ENCODE results near the gene CBFA2T2. TPM values are rescaled to one million over a fixed set of nuclear protein-coding genes. Genes with fewer than 3 reads are reported as not detected.
"Not testable (repeated sequence)": the region's sequence is repeated elsewhere in the genome, so short reads cannot be mapped to it uniquely, and the experiment has no call there.

The CBFA2T2 gene
- total RNA-seq, 2 experiments from 2014 or later, result 6.4 to 6.7 TPM

- Mint-ChIP-seq H3K27ac (no peak overlapping the region), H3K4me3 (no peak overlapping the region), H3K27me3 (no peaks in the 10 kb centered on the region), H3K9me3 (peaks cover 2% of the 10 kb centered on the region), H3K36me3 (peaks cover 7% of the 10 kb centered on the region), H3K4me1 (peaks cover 3% of the 10 kb centered on the region)
- no peak for DNase-seq
Observed at GRCh38 chr20:33541797-33542196, 51.9 kb downstream of the CBFA2T2 start.

DNA sequence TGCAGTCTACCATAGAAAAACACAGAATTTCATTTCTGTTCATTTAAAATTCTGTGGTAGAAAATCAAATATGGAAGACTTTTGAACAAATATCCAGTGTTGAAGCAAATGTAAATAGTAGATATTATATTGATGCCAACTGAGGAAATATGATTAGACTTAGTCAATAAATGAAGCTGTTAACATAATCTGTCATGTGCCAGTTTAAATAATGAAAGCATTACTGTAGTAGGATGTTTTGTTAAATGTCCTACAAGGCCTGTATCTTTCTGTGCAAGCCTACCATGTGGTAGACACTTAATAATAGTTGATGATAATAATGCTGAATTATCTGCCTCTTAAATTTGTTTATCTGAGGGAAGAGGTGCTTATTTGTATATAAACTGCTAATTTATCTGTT is 55.9 kb downstream of the CBFA2T2 start:
- Mint-ChIP-seq H3K4me1 (peaks cover 5% of the 10 kb centered on the region), H3K4me3 (no peak overlapping the region), H3K9me3 (no peaks in the 10 kb centered on the region), H3K36me3 (peaks cover under 1% of the 10 kb centered on the region), H3K27me3 (no peaks in the 10 kb centered on the region), H3K27ac (no peak overlapping the region)
- DNase-seq, result no peak

DNA sequence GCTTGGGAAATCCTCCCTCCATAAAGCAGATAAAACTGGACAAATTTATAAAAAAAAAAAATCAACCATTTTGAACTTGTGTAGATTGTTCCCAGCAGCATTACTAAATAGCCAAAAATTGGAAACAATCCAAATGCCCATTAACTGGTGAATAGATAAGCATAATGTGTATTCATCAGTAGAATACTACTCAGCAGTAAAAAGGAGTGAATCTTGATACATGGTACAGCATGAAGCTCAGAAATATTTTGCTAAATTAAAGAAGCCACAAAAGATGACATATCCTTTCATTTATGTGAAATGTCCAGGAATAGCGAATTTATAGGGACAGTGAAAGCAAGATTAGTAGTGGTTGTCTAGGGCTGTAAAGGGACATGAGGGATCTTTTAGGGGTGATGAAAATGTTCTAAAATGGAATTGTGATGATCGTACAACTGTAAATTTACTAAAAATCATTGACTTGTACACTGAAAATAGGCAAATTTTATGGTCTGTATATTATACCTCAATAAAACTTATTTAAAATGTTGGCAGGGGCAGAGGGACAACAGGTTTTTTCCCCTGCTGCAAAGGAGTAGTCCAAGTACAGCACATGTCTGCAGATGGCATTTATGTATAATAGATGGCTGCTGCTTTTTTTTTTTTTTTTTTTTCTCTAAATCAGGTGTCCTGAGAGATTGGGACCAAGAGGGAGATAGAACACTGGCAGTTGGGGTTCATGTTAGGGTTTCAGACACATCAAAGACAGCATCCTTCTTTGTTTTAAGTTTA is 59.5 kb downstream of the CBFA2T2 start:
- Mint-ChIP-seq H3K4me1 (peaks cover 9% of the 10 kb centered on the region), H3K27me3 (no peaks in the 10 kb centered on the region), H3K36me3 (peaks cover 5% of the 10 kb centered on the region), H3K9me3 (no peaks in the 10 kb centered on the region), H3K27ac (no peak overlapping the region), H3K4me3 (no peak overlapping the region)
- DNase-seq, result no peak

DNA sequence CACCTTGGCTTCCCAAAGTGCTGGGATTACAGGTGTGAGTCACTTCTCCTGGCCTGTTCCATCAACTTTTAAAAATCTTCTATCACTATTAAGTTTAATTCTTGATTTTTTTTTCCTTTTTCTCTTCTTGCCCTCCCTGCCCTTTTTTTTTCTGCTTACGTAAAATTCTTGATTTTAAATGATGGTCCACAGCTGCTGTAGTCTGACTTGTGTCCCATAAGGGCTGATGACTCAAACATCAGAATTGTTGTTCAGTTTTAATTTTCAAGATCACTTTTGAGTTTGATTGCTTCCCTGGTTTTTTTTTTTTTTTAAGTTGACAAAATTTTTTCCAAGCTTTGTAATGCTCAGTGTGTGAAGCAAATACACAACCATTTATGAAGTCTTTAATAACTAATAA is 61.9 kb downstream of the CBFA2T2 start:
- DNase-seq, result no peak
- Mint-ChIP-seq H3K9me3 (no peaks in the 10 kb centered on the region), H3K27me3 (no peaks in the 10 kb centered on the region), H3K36me3 (peaks cover 5% of the 10 kb centered on the region), H3K27ac (no peak overlapping the region), H3K4me1 (peaks cover 17% of the 10 kb centered on the region), H3K4me3 (no peak overlapping the region)

- no peak for DNase-seq
- Mint-ChIP-seq H3K27ac (no peak overlapping the region), H3K4me3 (no peak overlapping the region), H3K9me3 (no peaks in the 10 kb centered on the region), H3K4me1 (peaks cover 17% of the 10 kb centered on the region), H3K27me3 (no peaks in the 10 kb centered on the region), H3K36me3 (peaks cover 8% of the 10 kb centered on the region)
Observed at GRCh38 chr20:33552519-33552918, 62.6 kb downstream of the CBFA2T2 start.

GRCh38 chr20:33553516-33553915 is 63.6 kb downstream of the CBFA2T2 start:
- H3K27ac Mint-ChIP-seq, result no peak overlapping the region
- peaks cover 11% of the 10 kb centered on the region for H3K36me3 Mint-ChIP-seq
- H3K27me3 Mint-ChIP-seq, result no peaks in the 10 kb centered on the region
- DNase-seq, result no peak
- H3K4me1 Mint-ChIP-seq, result peaks cover 17% of the 10 kb centered on the region
- no peaks in the 10 kb centered on the region for H3K9me3 Mint-ChIP-seq
- no peak overlapping the region for H3K4me3 Mint-ChIP-seq

GRCh38 chr20:33554914-33555420 is 65.1 kb downstream of the CBFA2T2 start:
- DNase-seq, result peak; percentile 13
- H3K4me1 Mint-ChIP-seq, result peaks cover 15% of the 10 kb centered on the region

DNA sequence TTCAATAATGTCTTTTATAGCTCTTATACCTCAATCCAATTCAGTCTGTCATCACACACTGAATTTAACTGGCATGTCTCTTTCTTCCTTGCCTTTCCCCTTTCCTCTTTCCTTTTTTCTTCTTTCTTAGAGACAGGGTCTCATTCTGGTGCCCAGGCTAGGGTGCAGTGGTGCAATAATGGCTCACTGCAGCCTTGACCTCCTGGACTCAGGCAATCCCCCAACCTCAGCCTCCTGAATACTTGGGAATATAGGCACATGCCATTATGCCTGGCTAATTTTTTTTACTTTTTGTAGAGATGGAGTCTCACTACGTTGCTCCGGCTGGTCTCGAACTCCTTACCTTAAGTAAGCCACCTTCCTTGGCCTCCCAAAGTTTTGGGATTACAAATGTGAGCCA is 65.9 kb downstream of the CBFA2T2 start:
- Mint-ChIP-seq H3K4me3 (no peak overlapping the region), H3K9me3 (no peaks in the 10 kb centered on the region), H3K36me3 (peaks cover 13% of the 10 kb centered on the region), H3K27me3 (no peaks in the 10 kb centered on the region), H3K27ac (peak overlapping the region; percentile 78), H3K4me1 (peaks cover 15% of the 10 kb centered on the region)
- DNase-seq, result no peak

More at GRCh38 chr20:33554914-33555420, 65.1 kb downstream of the CBFA2T2 start:
- peaks cover 14% of the 10 kb centered on the region for H3K36me3 Mint-ChIP-seq
- peak overlapping the region; percentile 81 for H3K27ac Mint-ChIP-seq
- H3K4me3 Mint-ChIP-seq, result no peak overlapping the region
- no peaks in the 10 kb centered on the region for H3K27me3 Mint-ChIP-seq
- H3K9me3 Mint-ChIP-seq, result no peaks in the 10 kb centered on the region

DNA sequence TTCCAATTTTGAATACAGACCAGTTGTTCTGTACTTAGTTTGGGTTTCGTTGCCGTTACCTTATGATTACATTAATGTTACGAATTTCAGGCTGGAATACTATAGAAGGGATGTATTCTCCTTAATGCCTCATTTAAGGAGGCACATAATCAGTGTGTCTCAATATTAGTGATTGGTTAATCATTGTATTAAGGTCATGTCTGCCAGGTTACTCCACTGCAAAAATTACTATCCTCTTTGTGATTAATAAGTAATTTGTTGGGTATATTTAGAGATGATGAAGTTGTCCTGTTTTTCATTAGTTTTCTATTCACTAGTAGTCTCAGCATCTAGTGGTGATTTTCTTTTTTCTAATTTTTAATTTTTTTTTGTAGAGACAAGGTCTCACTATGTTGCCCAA is 66.3 kb downstream of the CBFA2T2 start:
- Mint-ChIP-seq H3K4me3 (no peak overlapping the region), H3K27ac (peak overlapping the region; percentile 78), H3K27me3 (no peaks in the 10 kb centered on the region), H3K9me3 (no peaks in the 10 kb centered on the region), H3K4me1 (peaks cover 15% of the 10 kb centered on the region), H3K36me3 (peaks cover 12% of the 10 kb centered on the region)
- DNase-seq, result no peak

- DNase-seq, result no peak
- Mint-ChIP-seq H3K4me1 (peaks cover 13% of the 10 kb centered on the region), H3K36me3 (peaks cover 9% of the 10 kb centered on the region), H3K4me3 (no peak overlapping the region), H3K27me3 (no peaks in the 10 kb centered on the region), H3K9me3 (no peaks in the 10 kb centered on the region), H3K27ac (no peak overlapping the region)
Observed at GRCh38 chr20:33558348-33559144, 68.7 kb downstream of the CBFA2T2 start.

DNA sequence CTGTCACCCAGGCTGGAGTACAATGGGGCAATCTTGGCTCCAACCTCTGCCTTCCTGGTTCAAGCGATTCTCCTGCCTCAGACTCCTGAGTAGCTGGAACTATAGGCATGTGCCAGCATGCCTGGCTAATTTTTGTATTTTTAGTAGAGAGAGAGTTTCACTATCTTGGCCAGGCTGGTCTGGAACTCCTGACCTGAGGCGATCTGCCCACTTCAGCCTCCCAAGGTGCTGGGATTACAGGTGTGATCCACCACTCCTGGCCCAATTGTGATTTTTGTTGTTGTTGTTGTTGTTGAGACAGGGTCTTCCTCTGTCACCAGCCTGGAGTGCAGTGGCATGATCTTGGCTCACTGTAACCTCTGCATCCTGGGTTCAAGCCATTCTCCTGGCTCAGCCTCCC is 69.3 kb downstream of the CBFA2T2 start:
- H3K27ac Mint-ChIP-seq, result no peak overlapping the region

DNA sequence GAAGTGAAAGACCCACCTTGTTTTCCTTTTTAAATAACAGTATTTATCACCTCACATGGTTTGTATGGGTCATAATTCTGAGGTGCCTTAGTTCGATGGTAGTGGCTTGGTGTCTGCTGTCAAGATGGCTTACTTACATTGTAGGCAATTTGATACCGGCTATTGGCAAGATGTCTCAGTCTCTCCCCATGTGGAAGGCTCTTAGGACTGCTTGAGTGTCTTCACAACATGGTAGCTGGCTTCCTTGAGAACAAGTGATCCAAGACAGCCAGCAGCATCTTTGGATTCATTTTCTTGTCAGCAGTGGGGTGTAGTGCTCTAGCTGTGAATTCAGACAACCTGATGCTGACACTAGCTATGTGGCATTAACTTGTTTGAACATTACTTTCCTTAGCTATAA is 70.1 kb downstream of the CBFA2T2 start:
- Mint-ChIP-seq H3K4me1 (peaks cover 6% of the 10 kb centered on the region), H3K27ac (no peak overlapping the region), H3K9me3 (no peaks in the 10 kb centered on the region), H3K27me3 (no peaks in the 10 kb centered on the region), H3K4me3 (no peak overlapping the region), H3K36me3 (peaks cover 9% of the 10 kb centered on the region)
- no peak for DNase-seq

More for the DNA sequence above, 69.3 kb downstream of the CBFA2T2 start:
- Mint-ChIP-seq H3K9me3 (no peaks in the 10 kb centered on the region), H3K4me3 (no peak overlapping the region), H3K4me1 (peaks cover 10% of the 10 kb centered on the region), H3K27me3 (no peaks in the 10 kb centered on the region), H3K36me3 (peaks cover 9% of the 10 kb centered on the region)
- DNase-seq, result no peak

DNA sequence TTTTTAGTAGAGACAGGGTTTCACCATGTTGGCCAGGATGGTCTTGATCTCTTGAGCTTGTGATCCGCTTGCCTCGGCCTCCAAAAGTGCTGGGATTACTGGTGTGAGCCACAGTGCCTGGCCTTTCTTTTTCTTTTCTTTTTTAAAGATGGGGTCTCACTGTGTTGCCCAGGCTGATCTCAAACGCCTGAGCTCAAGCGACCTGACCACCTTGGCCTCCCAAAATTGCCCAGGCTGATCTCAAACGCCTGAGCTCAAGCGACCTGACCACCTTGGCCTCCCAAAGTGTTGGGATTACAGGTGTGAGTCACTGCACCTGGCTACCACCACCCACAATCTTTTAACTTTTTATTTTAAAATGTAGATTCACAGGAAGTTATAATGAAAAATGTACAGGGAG is 71.2 kb downstream of the CBFA2T2 start:
- not testable (repeated sequence) for DNase-seq, H3K36me3 Mint-ChIP-seq, H3K27me3 Mint-ChIP-seq, H3K4me3 Mint-ChIP-seq, H3K4me1 Mint-ChIP-seq, H3K9me3 Mint-ChIP-seq, H3K27ac Mint-ChIP-seq

GRCh38 chr20:33561692-33562601 is 72.1 kb downstream of the CBFA2T2 start:
- Mint-ChIP-seq H3K27me3 (no peaks in the 10 kb centered on the region), H3K4me1 (no peaks in the 10 kb centered on the region), H3K36me3 (peaks cover 9% of the 10 kb centered on the region), H3K9me3 (no peaks in the 10 kb centered on the region), H3K4me3 (no peak overlapping the region), H3K27ac (no peak overlapping the region)
- no peak for DNase-seq

GRCh38 chr20:33563788-33564187 is 73.9 kb downstream of the CBFA2T2 start:
- no peak for DNase-seq
- H3K9me3 Mint-ChIP-seq, result no peaks in the 10 kb centered on the region
- peaks cover under 1% of the 10 kb centered on the region for H3K36me3 Mint-ChIP-seq
- H3K4me1 Mint-ChIP-seq, result peaks cover 8% of the 10 kb centered on the region
- no peak overlapping the region for H3K27ac Mint-ChIP-seq
- H3K27me3 Mint-ChIP-seq, result no peaks in the 10 kb centered on the region
- H3K4me3 Mint-ChIP-seq, result no peak overlapping the region

Measured in activated naive CD8-positive, alpha-beta T cell treated with anti-CD3 and anti-CD28 coated beads for 36 hours (primary cell).